Germinal center (tissue), 1 donor: ENCODE results near the gene HTR4.
"Not testable (repeated sequence)": the region's sequence is repeated elsewhere in the genome, so short reads cannot be mapped to it uniquely, and the experiment has no call there.

Experiments
- DNase-seq: peaks from one replicate; pipeline ENCODE4 v3.0.0; 2012; ENCODE audit warnings: mixed read lengths, low spot score

The HTR4 gene

GRCh38 chr5:148653836-148654781 lies at the start of gene HTR4:
TSS of gene HTR4 (minus strand) at chr5:148654527. CDS start at chr5:148637014, 17,513 bp downstream.
- DNase-seq, result no peak

- DNase-seq, result no peak
These were observed 47.8 kb upstream of the HTR4 start for GRCh38 chr5:148702019-148702596.

GRCh38 chr5:148699028-148699427 lies 44.7 kb upstream of the HTR4 start:
- no peak for DNase-seq

- DNase-seq, result no peak
These were observed 43.5 kb upstream of the HTR4 start for GRCh38 chr5:148697809-148698196.

- no peak for DNase-seq
These were observed 43.0 kb upstream of the HTR4 start for GRCh38 chr5:148697180-148697808.

- DNase-seq, result no peak
These were observed 42.1 kb upstream of the HTR4 start for GRCh38 chr5:148696187-148697036.

- DNase-seq, result no peak
These were observed 36.6 kb upstream of the HTR4 start for GRCh38 chr5:148690945-148691344.

- DNase-seq, result no peak
These were observed 34.5 kb upstream of the HTR4 start for GRCh38 chr5:148688787-148689186.

GRCh38 chr5:148687871-148688270 lies 33.5 kb upstream of the HTR4 start:
- DNase-seq, result no peak

- DNase-seq, result peak; percentile 32
These were observed 33.1 kb upstream of the HTR4 start for GRCh38 chr5:148687427-148687826.

GRCh38 chr5:148686660-148687059 lies 32.3 kb upstream of the HTR4 start:
- no peak for DNase-seq

- no peak for DNase-seq
These were observed 31.3 kb upstream of the HTR4 start for GRCh38 chr5:148685520-148686134.

- no peak for DNase-seq
These were observed 30.2 kb upstream of the HTR4 start for GRCh38 chr5:148684528-148684927.

- no peak for DNase-seq
These were observed 29.3 kb upstream of the HTR4 start for GRCh38 chr5:148683651-148684050.

- no peak for DNase-seq
These were observed 28.0 kb upstream of the HTR4 start for GRCh38 chr5:148682058-148683026.

GRCh38 chr5:148681157-148682057 lies 27.1 kb upstream of the HTR4 start:
- no peak for DNase-seq

GRCh38 chr5:148673704-148674103 lies 19.4 kb upstream of the HTR4 start:
- not testable (repeated sequence) for DNase-seq

- DNase-seq, result no peak
These were observed 12.0 kb upstream of the HTR4 start for GRCh38 chr5:148666353-148666752.

- DNase-seq, result no peak
These were observed 11.1 kb upstream of the HTR4 start for GRCh38 chr5:148665431-148665830.
